Activated CD8-positive, alpha-beta memory T cell treated with anti-CD3 and anti-CD28 coated beads, Interleukin-2, amount 50 U/mL, for 48 hours (primary cell): ENCODE data around the gene ACTRT2.

ENCODE experiments used
- DNase-seq: peaks from one replicate; pipeline ENCODE4 v3.0.0-alpha.2; 2020

ACTRT2 gene

DNA sequence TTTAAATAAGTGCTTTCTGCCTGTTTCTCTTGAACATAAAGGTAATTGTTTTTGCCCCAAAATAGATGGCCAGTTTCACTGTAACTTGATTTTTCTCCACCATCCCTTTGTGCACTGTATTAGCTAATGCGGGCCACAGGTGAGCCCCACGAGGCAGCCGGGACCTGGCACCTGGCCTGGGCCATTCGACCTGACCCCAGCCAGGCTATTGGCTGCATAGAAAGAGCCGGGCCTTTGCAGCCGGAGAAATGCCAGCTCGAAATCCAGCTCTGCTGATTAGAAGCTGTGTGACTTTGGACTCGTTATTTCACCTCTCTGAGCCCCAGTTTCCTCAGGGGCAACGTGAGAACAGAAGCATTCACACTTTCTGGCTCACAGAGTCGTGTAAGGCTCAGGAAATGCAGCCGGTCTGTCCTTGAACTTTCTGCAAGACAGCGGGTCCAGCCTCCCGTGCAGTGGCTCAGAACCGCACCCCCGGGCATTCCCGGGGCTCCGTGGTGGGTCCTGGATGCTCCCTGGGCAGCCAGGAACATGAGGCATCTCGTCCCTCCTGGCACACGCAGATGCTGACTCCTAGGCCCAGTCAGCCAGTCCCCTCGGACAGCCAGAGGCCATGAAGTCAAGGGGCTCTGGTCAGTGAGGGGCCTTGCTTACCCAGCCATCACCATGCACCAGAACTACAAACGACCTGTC is 37.4 kb upstream of the ACTRT2 start:
- no peak for DNase-seq

DNA sequence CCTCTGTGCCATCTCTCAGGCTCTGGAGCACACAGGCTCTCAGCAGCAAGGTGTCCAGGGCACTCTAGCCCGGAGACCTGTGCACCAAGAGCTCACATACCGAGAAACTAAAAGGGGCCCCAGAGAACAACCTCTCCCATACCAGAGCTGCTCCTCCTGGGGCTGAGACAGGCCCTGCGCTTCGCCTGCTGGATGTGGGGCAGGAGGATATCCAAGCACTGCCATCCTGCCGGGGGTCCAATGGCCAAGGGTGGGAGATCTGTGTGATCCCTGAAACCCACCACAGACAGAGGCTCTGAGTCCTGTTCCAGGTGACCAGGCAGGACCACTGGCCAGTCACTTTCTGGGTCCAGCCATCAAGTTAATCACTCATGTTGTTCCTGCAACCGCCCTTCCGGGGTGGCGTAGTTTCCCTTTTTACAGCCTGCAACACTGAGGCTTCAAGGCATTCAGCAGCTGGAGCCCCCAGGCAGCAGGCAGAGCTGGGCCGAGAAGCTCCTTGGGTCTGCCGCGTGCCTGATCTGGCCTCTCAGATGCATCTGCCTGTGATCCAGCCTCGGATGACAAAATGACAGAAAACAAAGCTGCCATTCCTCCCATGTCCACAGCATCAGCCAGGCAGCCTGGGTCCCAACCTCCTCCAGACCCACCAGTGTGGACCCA is 36.7 kb upstream of the ACTRT2 start:
- no peak for DNase-seq

DNA sequence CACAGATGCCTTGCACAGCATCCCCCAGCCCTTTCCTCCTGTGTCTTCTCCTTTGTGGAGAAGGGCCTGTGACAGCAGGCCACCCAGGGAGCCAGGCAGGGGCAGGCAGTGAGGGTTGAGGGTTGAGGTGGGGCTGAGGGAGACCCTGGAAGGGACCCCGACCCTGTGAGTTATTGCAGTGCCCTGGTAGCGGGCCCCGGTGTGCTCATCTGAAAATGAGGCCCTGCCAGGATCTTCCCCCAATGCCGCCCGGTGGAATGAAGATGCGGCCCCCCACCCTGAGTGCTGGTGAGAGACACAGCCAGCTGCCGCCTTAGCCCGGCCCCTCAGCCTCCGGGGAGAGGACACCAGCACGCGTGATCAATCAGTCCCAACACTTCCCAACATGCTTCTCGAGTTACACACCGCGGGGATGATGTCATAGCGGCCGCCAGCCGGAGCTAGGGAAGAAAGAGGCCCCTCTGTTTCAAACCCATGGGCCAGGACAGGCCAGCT is 36.2 kb upstream of the ACTRT2 start:
- DNase-seq = no peak

DNA sequence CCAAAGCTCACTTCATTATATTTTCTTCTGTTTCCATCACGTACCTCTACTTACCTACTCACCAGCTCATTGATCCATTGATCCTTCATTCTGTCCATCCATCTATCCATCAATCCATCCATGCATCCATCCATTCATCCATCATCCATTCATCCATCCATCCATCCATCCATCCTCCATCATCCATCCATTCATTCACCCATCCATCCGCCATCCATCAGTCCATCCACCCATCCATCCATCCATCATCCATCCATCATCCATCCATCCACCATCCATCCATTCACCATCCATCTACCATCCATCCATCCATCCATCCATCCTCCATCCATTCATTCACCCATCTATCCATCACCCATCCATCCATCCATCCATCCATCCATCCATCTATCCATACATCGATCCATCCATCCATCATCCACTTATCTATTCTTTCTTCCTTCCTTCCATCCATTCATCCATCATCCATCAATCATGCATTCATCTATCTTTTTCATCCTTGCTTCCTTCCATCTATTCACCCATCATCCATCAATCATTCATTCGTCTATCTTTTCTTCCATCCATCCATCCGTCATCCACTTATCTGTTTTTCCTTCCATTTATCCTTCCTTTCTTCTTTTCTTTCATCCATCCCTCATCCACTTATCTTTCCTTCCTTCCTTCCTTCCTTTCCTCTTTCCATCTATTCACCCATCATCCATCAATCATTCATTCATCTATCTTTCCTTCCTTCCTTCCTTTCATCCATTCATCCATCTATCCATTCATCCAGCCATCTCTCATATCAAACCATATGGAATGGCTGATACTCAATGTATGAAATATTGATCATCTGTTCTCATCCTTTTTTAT is 35.3 kb upstream of the ACTRT2 start:
- no peak for DNase-seq

DNA sequence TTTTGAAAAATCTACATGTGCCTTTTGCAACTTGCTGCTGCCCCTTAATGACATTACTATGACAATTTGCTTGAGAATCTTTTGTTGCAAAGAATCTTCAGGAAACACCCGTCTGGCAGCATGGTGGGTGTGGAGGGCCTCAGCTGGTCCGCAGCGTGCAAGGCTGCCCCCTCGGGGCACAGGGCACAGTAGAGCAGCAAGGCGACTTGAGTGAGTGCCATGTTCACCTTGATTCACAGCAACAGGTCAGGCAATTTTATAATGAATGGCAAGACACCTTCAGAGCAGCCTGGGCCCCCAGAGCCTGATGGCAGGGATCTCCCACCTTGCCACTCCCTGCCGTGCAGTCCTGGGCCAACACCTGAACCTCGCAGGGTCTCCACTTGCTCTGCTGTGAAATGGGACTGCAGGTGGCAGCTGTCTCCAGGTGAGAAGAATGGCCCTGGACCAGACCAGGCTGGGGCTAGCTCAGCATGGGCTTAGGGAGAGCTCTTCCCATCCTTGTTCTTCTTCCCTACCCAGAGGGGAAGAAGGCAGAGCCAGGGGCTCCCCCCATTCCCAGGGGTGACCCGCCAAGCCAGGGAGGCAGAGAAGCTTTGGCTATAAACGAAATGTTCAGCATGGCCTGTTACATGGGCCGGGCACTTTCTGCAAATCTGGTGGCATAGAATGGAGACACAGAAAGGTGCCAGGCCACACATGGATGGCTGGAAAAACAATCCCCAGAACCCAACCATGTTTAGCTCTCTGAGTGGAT is 34.5 kb upstream of the ACTRT2 start:
- no peak for DNase-seq

DNA sequence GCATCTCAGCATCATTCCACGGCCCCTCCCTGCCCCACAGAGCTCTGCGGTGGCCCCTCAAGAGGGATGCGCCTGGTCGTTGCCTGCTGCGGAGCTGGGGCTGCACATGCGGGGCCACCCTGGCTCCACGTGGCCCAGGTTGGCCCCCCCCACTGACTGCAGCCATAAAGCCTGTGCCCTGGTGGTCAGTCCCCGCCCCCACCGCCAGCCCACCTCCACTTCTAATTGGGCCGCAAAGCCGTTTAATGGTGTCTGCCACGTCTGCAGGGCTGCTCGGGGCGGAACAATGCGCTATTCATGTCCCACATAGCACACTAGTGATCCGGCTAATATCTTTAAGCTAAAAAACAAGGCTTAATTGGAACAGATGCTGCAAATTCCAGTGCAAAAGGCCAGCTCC is 33.5 kb upstream of the ACTRT2 start:
- DNase-seq = no peak

DNA sequence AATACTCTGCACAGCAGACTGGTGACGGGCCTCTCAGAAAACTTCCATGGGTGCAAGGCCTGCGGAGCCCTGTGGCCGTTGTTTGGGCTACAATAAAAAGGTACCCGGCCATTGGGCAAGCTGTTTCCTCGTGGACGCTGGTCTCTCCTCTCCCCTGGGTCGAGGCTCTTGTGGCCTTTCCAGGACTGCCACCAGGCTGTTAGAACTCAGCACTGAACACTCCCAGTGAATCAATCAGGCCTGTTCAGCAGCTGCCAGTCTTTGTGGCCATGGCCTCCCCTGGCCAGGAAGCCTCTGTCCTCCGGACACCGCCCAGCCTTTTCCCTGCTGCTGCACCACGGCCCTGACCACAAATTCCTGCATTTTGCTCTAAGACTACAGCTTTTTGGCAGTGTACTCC is 33.0 kb upstream of the ACTRT2 start:
- no peak for DNase-seq

DNA sequence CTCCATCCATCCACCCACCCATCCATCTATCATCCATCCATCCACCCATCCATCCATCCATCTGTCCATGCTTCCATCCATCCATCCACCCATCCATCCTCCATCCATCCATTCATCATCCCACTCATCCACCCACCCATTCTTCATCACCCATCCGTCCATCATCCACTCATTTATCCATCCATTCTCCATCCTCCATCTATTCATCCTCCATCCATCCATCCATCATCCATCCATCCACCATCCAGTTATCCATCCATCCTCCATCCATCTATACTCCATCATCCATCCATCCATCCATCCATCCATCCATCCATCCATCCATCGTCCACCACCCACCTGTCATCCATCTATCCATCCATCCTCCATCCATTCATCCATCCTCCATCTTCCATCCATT is 32.1 kb upstream of the ACTRT2 start:
- DNase-seq = no peak

DNA sequence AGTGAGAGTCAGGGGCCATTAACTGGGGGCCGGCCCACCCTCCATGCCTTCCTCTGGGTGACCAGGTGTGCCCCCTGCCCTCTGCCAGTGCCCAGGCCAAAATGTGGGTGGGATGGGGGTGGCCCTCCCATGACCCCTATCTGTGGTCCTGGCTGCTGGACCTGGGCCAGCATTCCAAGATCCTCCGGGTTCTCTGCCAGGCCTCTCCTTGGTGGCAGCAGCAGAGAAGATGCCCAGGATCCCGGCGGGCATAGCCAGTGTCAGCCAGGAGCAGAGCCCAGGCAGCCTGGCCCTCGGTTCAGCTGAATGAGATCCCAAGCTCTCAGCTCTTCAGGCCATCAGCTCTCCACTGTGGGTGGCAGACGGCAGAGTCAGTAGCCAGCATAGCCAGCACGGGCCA is 31.3 kb upstream of the ACTRT2 start:
- DNase-seq = no peak

DNA sequence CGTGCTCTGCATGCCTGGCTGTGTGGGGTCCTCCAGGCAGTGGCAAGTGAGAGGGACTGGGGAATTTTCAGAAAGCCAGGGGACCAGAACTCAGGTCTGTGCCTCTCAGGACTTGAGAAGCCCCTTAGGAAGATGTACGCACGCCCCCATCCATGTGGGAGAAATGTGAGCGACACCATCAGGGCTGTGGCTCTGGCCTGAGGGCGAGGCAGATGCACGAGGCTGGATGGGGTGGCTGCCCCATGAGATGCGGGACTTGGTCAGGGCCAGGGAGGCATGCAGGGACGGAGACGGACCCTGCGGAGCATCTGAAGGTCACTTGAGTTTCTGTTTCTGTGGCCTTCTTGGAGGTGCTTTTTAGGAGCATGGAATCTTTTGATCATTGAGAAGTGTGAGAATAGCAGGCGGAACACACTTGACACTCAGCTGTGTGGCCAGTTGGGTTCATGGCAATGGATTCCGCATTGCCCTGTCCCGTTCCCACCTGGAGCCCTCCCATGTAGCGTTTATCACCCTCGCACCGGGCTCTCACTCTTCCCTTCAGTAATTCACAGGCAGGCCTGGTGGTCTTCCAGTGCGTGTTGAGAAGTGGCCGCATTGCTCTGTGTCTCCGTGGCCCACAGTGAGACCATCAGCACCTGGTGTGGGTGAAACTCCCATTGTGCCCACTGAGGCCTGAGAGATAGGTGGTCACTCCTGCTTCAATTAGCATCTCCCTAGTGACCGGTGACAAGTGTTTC is 30.7 kb upstream of the ACTRT2 start:
- DNase-seq = no peak

DNA sequence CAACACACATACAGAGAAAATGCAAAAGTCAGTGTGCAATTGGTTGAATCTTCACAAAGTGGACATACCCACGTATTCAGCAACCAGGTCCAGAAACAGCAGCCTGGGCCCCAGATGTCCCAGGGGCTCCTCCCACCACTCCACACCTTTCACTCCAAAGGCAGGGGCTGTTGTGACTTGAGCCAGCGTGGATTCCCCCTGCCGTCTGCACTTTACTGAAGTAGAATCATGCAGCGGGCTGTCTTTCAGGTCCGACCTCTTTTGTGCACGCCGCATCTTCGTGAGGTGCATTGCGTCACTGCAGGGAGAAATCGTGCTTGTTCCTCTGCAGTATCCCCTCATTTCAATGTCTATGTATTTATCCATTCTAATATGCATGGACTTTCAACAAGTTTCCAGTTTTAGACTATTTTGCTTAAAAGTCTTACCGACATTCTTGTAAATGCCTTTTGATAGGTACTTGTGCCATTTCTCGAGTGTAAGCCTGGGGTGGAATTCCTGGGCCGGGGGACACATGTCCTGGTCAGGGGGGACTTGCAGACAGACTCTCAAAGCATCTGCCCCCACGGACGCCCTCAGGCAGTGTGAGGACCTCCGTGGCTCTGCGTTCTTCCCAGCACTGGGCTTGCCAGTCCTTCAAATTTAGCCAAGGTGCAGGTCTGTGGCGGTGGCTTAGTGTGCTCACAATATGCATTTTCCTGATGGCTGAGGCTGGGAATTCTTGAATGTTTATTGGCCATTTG is 29.3 kb upstream of the ACTRT2 start:
- DNase-seq = no peak

DNA sequence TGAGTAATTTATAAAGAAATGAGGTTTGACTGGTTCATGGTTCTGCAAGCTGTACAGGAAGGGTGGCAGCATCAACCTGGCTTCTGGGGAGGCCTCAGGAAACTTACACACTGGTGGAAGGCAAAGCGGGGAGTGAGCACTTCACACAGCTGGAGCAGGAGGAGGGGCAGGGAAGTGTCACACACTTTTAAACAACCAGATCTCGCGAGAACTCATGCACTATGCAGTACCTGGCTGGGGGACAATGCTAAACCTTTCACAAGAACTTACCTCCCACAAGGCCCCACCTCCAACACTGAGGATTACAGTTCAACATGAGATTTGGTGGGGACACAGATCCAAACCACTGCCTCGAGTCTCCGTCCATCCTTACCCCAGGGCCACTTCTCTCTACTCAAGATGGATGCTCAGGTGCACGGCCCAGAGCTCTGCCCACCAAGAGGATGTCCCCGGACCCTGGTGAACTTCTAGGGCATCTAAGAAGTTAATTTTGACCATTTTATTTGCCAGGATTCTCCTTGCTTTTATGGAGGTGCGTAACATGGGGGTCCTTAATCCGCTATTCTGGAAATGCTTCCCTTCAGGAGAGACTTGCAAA is 22.7 kb upstream of the ACTRT2 start:
- DNase-seq = no peak

DNA sequence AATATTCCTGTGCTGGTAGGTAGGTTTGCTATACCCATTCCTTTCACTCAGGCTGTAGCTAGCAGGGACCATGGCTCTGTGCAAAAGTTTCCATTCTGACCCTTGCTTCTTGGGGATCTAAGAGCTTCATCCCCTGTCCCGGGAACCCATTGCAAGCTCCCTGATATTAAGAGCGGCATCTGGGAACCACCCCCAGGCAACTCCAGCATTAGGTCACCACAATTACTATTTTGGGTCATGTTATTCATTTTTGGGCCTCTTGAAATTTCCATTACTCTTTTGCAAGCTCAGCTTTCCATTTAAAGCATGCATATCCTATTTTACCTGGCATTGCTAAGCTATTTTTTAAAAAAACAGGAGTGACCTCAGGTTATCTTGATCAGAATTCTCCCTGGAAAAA is 22.1 kb upstream of the ACTRT2 start:
- DNase-seq = no peak

DNA sequence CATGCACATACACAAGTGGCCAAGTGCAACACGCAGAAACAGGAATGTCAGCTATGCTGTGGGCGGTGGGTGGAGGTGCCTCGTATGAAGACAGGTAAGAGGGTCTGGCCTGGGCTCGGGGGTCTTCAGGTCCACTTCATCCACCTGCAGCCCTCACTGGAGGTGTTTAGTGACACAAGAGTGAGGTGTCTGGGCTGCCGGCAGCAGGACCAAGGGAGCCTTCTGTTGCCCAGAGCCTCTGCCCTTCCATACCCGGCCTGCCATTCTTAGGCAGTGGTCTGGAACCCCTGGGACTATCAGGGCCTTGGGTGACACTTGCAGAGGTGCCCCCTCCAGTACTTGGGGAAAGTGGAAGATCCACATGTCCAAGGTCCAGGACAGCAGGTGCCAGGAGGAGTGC is 21.7 kb upstream of the ACTRT2 start:
- no peak for DNase-seq

DNA sequence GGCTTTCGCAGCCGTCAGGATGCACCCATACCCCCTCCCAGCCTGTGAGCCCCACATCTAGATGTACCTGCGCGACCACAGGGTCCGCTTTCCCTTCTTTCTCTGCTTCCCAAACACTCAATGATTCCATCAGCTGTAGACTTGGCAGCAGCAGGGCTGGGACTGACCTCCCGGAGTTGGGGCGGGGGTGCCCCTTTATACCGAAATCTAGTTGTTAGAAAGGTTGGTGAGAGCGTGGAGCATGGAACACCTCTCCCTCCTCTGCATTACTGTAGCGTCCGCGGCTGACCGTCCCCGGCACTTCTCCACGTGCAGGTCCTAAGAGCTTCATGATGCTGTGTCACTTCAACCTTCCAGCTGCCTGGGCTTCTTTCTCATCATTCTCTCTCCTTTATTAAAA is 21.1 kb upstream of the ACTRT2 start:
- DNase-seq = no peak

DNA sequence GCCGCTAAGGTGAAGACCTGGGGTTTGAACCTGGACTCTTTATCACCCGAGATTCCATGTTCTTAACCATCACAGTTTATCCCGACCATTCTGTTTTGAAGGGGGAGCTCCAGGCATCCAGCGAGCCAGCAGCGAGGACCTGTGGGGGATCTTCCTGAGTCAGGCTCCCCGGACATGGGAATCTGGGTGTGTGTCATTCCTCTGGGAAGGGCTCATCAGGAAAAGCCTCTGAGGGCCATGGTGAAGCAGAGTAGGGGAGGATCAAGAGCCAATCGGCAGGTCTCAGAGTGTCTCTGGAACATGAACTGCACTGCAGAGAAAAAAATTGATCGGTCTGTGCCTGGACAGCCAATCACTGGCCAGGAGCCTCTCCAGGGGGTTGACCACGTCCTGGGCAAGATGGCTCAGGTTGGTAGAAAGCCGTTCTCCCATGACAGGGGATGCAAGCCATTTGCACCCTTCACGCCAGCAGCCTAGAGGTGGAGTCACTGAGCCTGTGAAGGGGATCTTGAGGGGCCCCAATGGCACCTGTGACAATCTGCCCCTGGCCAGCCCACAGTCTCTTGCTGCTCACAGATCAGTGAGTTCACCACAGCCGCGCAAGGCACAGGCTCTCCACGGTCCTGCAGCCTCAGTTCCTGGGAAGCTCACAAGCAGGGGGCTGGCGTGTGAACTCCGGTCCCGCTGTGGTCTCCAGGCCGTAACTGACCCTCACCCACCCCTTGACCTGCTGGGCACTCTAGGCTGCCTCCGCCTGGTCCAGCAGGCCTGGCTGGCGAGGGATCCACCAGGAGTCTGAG is 20.4 kb upstream of the ACTRT2 start:
- DNase-seq = no peak

DNA sequence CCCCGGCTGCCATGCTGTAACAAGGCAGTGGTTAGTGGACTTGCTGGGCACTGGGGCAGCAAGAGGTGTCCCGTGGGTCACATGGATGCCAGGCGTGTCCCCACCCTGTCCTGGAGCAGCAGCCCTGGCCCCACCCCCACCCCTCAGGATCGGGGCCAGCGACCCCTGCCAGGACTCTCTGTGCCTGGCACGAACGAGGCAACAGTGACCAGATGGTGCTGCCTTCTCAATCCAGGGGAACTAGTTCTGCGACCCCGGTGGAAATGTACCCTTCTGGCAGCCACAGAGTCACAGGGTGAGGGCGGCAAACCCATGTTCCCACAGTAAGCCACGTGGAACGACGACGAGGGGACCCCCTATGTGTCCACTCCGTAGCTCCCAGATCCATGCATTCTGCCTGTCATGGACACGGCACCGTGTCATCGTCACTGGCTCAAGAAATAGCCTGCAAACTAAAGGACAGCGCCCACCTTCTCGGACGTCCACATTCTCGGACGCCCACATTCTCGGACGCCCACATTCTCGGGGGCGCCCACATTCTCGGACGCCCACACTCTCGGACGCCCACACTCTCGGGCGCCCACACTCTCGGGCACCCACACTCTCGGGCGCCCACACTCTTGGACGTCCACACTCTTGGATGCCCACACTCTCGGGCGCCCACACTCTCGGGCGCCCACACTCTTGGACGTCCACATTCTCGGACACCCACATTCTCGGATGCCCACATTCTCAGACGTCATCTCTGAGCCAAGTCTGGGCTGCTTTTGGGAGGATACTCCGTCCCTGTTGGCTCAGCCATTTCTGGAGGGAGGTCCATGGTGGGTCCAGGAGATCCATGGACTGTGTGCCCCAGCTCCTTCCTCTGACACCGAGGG is 19.6 kb upstream of the ACTRT2 start:
- no peak for DNase-seq

DNA sequence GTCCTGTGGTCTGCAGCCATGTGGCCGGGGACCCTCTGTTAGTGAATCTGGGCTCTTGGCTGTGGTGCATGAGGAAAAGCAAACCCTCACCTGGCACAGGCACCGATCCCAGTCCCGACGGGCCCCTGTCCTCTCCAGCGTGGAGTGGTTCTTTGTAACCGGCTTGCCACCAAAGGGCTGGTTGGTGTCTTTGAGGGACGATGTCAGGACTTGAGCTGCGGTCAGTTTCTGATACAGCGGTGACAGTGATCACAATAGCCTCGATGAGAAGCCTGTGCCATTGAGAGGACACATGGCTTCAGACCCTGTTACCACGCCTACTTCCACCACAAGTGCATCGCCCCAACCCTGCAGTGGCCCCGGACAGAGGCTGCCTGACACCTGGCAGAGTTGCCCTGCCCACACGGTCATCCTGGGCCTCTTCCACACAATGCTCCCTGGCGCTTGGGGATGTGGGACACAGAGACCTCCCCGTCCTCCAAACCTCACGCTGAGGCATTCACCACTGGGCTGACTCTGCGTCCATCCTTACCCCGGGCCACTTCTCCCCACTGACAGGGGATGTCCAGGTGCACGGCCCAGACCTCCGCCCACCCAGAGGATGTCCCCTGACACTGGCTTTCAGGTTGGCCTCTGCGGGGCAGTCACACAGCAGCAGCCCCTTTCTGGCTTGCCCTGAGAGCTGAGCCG is 18.8 kb upstream of the ACTRT2 start:
- DNase-seq = no peak
